CD4-positive, alpha-beta T cell treated with Interleukin-17A for 4 hours (primary cell): ENCODE measurements around the gene IL24.
"Not testable (repeated sequence)": the region's sequence is repeated elsewhere in the genome, so short reads cannot be mapped to it uniquely, and the experiment has no call there.

Source experiments
- DNase-seq: peaks from one replicate; pipeline ENCODE4 v3.0.0-alpha.2; 2020; ENCODE audit warnings: mixed read lengths

Gene IL24

GRCh38 chr1:206905295-206906164, 8.3 kb downstream of the IL24 start:
- peak; percentile 64 for DNase-seq

GRCh38 chr1:206907304-206907991, 10.2 kb downstream of the IL24 start:
- no peak for DNase-seq

- no peak for DNase-seq
Observed at GRCh38 chr1:206908038-206908437, 10.8 kb downstream of the IL24 start.

GRCh38 chr1:206909161-206909882, 12.1 kb downstream of the IL24 start:
- DNase-seq: peak; percentile 77

GRCh38 chr1:206909883-206910318, 12.7 kb downstream of the IL24 start:
- no peak for DNase-seq

GRCh38 chr1:206911064-206911663, 13.9 kb downstream of the IL24 start:
- DNase-seq: peak; percentile 55

- DNase-seq: peak; percentile 68
Observed at GRCh38 chr1:206912445-206913095, 15.3 kb downstream of the IL24 start.

GRCh38 chr1:206913766-206914537, 16.7 kb downstream of the IL24 start:
- no peak for DNase-seq

- DNase-seq: no peak
Observed at GRCh38 chr1:206915030-206915735, 17.9 kb downstream of the IL24 start.

GRCh38 chr1:206916000-206916709, 18.9 kb downstream of the IL24 start:
- no peak for DNase-seq

GRCh38 chr1:206918076-206918475, 20.8 kb downstream of the IL24 start:
- DNase-seq: no peak

- peak; percentile 63 for DNase-seq
Observed at GRCh38 chr1:206921772-206922265, 24.6 kb downstream of the IL24 start, which contains the start of gene FCMR. Gene FCMR, minus strand, starts transcription at chr1:206921941. Its CDS starts 87 bp downstream, at chr1:206921854.

GRCh38 chr1:206922524-206922923, 25.3 kb downstream of the IL24 start:
- no peak for DNase-seq

- DNase-seq: peak; percentile 85
Observed at GRCh38 chr1:206923009-206923960, 26.0 kb downstream of the IL24 start.

- DNase-seq: not testable (repeated sequence)
Observed at GRCh38 chr1:206923961-206924557, 26.8 kb downstream of the IL24 start.

- DNase-seq: no peak
Observed at GRCh38 chr1:206924592-206925105, 27.4 kb downstream of the IL24 start.

- peak; percentile 74 for DNase-seq
Observed at GRCh38 chr1:206925106-206925736, 28.0 kb downstream of the IL24 start.
